Suprapubic skin (tissue), 4 donors: ENCODE measurements around the gene EVA1C. TPM values are rescaled to one million over a fixed set of nuclear protein-coding genes. Genes with fewer than 3 reads are reported as not detected.

ENCODE experiments used
- DNase-seq, 2 donors: peaks; one replicate each; pipeline ENCODE4 v3.0.0-alpha.2; 2019; ENCODE audit warnings: low spot score in 2 of 2
- H3K27ac ChIP-seq: fragments of 200-600 bp; sonication (generic); one replicate; pipeline ENCODE4 v1.5.1; 2019
- H3K27me3 ChIP-seq: fragments of 200-600 bp; sonication (generic); one replicate; pipeline ENCODE4 v1.5.1; 2019
- H3K36me3 ChIP-seq: fragments of 200-600 bp; sonication (generic); one replicate; pipeline ENCODE4 v1.5.1; 2019
- H3K4me1 ChIP-seq: fragments of 200-600 bp; sonication (generic); one replicate; pipeline ENCODE4 v1.5.1; 2019
- H3K4me3 ChIP-seq: fragments of 200-600 bp; sonication (generic); one replicate; pipeline ENCODE4 v1.5.1; 2019; ENCODE audit warnings: mild to moderate bottlenecking
- H3K9me3 ChIP-seq: fragments of 200-600 bp; sonication (generic); one replicate; pipeline ENCODE4 v1.5.1; 2019
- EP300 ChIP-seq: sonication (generic); formaldehyde crosslinking; IDR thresholded peaks from one replicate; pipeline ENCODE4 v1.6.1; 2017; ENCODE audit warnings: antibody characterized with exemption
- POLR2A ChIP-seq, 2 donors: fragments of 450-650 bp; IDR thresholded peaks; one replicate each; pipeline ENCODE4 v1.6.1; 2017; ENCODE audit warnings: antibody characterized with exemption in 2 of 2, mild to moderate bottlenecking in 2 of 2, moderate library complexity in 2 of 2
- POLR2AphosphoS5 ChIP-seq, 3 donors: sonication (generic); formaldehyde crosslinking; IDR thresholded peaks; one replicate each; pipeline ENCODE4 v1.6.1; 2017; ENCODE audit warnings: antibody characterized with exemption in 3 of 3
- WGBS: methylation state at CpG from one replicate; pipeline ENCODE4 v1.1.5; 2018; 5-methylcytosine and 5-hydroxymethylcytosine counted together
- total RNA-seq, 4 donors: library from RNA; depleted of rRNA; stranded (reverse); fragments of >200 nt; gene quantifications; one replicate each; pipeline ENCODE4 v1.1.0, GENCODE V29; 2016
- TF ChIP-seq, protein P1 (sequence below), 2 donors: fragments of 200-600 bp in 1 of 2; fragments of 450-650 bp in 1 of 2; sonication (generic) in 1 of 2; IDR thresholded peaks; one replicate each; pipeline ENCODE4 v1.5.1; 2016 to 2019; ENCODE audit warnings: antibody characterized with exemption in 2 of 2, mild to moderate bottlenecking in 1 of 2, moderate library complexity in 1 of 2

EVA1C gene, protein sequence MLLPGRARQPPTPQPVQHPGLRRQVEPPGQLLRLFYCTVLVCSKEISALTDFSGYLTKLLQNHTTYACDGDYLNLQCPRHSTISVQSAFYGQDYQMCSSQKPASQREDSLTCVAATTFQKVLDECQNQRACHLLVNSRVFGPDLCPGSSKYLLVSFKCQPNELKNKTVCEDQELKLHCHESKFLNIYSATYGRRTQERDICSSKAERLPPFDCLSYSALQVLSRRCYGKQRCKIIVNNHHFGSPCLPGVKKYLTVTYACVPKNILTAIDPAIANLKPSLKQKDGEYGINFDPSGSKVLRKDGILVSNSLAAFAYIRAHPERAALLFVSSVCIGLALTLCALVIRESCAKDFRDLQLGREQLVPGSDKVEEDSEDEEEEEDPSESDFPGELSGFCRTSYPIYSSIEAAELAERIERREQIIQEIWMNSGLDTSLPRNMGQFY
- 10 to 100 TPM; 57.1 to 98.6 (median 63.2) TPM for total RNA-seq

DNA sequence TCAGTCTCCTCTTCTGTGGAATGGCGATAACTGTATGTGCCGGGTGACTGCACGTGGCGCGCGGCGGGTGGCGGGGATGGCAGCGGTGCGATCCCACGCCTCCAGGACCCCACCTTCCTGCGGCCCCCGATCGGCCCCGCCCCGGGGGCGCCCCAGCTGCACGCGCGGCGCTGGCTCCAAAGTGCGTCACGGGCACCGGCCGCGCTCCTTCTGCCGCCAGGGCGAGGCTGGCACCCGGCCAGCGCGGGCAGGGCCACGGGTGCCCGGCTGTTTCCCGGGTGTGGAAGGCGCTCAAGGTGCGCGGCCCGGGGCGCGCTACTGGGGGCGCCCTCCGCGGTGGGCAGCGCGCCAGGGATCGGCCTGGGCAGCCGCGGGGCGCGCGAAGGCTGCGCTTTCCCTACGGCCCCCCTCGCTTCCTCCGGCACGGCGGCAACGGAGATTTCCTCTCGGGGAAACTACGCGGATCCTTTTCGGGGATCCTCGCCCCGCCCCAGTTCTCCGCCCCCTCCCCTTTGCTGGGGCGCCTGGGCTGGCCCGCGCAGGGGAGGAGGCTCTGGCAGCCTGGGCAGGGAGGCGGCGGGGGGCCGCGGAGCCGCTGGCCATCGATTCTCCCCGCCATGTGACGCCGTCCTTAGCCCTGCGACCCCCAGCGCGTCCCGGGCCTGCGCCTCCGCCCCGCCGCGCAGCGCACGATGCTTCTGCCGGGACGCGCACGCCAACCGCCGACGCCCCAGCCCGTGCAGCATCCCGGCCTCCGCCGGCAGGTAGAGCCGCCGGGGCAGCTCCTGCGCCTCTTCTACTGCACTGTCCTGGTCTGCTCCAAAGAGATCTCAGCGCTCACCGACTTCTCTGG is at the start of gene EVA1C:
Gene EVA1C (plus strand): TSS at position 545 of the 853 bp plus-strand sequence. CDS start 148 bp downstream, at position 693.
- H3K27me3 ChIP-seq, result no peaks in the 10 kb centered on the region
- TF ChIP-seq POLR2AphosphoS5 (IDR thresholded peaks at IDR 0.05), result no peak
- TF ChIP-seq, protein P1, sequence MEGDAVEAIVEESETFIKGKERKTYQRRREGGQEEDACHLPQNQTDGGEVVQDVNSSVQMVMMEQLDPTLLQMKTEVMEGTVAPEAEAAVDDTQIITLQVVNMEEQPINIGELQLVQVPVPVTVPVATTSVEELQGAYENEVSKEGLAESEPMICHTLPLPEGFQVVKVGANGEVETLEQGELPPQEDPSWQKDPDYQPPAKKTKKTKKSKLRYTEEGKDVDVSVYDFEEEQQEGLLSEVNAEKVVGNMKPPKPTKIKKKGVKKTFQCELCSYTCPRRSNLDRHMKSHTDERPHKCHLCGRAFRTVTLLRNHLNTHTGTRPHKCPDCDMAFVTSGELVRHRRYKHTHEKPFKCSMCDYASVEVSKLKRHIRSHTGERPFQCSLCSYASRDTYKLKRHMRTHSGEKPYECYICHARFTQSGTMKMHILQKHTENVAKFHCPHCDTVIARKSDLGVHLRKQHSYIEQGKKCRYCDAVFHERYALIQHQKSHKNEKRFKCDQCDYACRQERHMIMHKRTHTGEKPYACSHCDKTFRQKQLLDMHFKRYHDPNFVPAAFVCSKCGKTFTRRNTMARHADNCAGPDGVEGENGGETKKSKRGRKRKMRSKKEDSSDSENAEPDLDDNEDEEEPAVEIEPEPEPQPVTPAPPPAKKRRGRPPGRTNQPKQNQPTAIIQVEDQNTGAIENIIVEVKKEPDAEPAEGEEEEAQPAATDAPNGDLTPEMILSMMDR (IDR thresholded peaks at IDR 0.05), result peak; percentile 31 to 41
- TF ChIP-seq POLR2A (IDR thresholded peaks at IDR 0.05), result peak in 1 of 2 donors; percentile 20
- TF ChIP-seq EP300, result no peak
- peak within 1 kb of the TSS; percentile 99 for H3K27ac ChIP-seq
- H3K9me3 ChIP-seq, result no peaks in the 10 kb centered on the region
- no peaks in the 10 kb centered on the region for H3K36me3 ChIP-seq
- H3K4me1 ChIP-seq, result peaks cover 42% of the 10 kb centered on the region
- WGBS, result no CpG with 5 or more reads among the region's 104 CpGs
- H3K4me3 ChIP-seq, result peak within 1 kb of the TSS; percentile 77
- DNase-seq, result peak; percentile 85 to 87

DNA sequence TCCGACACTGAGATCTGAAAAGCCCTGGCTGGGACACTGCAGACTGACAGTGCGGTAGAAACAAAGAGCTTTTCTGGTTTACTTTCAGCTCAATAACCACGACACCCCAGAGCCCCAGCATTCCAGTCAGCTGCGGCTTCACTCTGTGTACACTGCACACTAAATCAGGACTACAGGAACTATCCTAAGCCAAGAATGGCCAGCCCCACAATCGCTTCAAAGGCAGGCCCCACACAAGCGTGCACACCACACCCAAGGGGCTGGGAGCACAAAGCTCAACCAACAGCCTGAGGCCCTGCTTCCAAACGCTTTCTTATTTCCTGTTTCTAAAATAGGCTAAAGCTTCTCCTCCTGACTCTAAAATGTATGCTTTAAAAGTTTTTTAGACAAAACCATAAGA is 48.1 kb upstream of the EVA1C start:
- DNase-seq, result no peak
- no peak overlapping the region for H3K4me3 ChIP-seq
- peak overlapping the region; percentile 65 for H3K27ac ChIP-seq
- H3K27me3 ChIP-seq, result no peaks in the 10 kb centered on the region
- H3K9me3 ChIP-seq, result no peaks in the 10 kb centered on the region
- WGBS, result 29% methylated on average over 6 of the region's 7 CpGs
- peaks cover 77% of the 10 kb centered on the region for H3K36me3 ChIP-seq
- TF ChIP-seq, protein P1 (IDR thresholded peaks at IDR 0.05), result no peak
- no peak for TF ChIP-seq POLR2A (IDR thresholded peaks at IDR 0.05)
- TF ChIP-seq POLR2AphosphoS5 (IDR thresholded peaks at IDR 0.05), result no peak
- TF ChIP-seq EP300, result no peak
- H3K4me1 ChIP-seq, result peaks cover 34% of the 10 kb centered on the region

DNA sequence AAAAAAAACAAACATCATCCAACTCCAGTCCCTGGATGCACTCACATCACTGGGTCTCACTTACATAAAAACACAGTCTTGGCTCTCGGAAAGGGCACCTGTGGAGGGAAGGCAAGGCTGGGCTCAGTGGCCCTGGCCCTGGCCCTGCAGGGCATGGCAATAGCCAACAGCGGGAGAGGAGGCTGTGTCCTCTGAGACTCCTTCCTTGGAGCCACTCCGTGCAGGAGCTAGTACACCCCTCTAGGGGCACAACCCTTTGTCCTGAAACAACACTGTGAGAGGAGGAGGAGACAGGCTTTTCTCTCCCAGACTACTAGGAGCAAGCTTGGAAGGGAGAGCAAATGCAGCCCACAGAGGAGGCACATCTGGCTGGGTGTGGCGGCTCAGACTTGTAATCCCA is 47.7 kb upstream of the EVA1C start:
- peak overlapping the region; percentile 65 for H3K27ac ChIP-seq
- WGBS, result 48% methylated on average over 4 of the region's 4 CpGs
- H3K4me1 ChIP-seq, result peaks cover 30% of the 10 kb centered on the region
- H3K4me3 ChIP-seq, result no peak overlapping the region
- TF ChIP-seq POLR2A (IDR thresholded peaks at IDR 0.05), result no peak
- TF ChIP-seq EP300, result no peak
- TF ChIP-seq, protein P1 (IDR thresholded peaks at IDR 0.05), result no peak
- TF ChIP-seq POLR2AphosphoS5 (IDR thresholded peaks at IDR 0.05), result no peak
- no peaks in the 10 kb centered on the region for H3K9me3 ChIP-seq
- no peaks in the 10 kb centered on the region for H3K27me3 ChIP-seq
- H3K36me3 ChIP-seq, result peaks cover 73% of the 10 kb centered on the region
- DNase-seq, result peak in 1 of 2 donors; percentile 19

DNA sequence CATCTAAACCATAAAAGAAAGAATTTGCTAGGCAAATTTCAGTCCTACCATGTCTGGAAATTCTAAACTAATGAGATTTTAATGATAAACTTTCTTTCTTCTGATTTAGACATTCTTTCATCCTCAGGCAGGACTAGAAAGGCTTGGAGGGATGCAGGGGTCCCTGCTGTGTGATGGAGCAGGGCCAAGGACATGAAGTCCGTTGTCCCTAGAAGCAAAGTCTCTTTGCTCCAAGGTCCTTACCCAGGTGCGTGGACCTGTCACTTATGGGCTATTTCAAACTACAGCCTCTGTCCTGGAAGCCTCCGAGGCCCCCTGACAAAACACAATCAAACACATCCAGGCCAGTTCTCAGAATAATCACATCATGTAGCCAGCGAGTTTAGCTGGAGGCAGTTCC is 46.3 kb upstream of the EVA1C start:
- H3K4me3 ChIP-seq, result no peak overlapping the region
- no peaks in the 10 kb centered on the region for H3K27me3 ChIP-seq
- no peak overlapping the region for H3K27ac ChIP-seq
- peak in 1 of 2 donors; percentile 1 for DNase-seq
- no peaks in the 10 kb centered on the region for H3K9me3 ChIP-seq
- peaks cover 21% of the 10 kb centered on the region for H3K4me1 ChIP-seq
- H3K36me3 ChIP-seq, result peaks cover 66% of the 10 kb centered on the region
- TF ChIP-seq EP300, result no peak
- no peak for TF ChIP-seq POLR2AphosphoS5 (IDR thresholded peaks at IDR 0.05)
- WGBS, result 92% methylated on average over 3 of the region's 4 CpGs

DNA sequence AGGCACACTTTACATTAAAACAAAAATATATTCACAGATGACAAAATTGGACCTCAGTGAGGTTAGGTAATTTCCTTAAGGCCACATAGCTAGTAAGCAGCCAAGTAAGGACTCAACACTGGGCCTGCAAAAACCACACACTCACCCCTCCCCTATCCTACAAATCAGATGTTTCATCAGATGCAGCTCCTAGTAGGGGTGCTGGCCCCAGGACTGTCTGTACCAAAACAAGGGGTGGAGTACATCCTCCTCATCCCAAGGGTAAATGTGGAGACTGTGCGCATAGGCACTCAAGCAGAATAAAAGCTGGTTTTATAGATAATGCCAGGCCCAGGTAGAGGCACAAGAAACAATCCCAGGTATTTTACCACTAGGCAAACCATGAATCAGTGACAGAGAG is 45.3 kb upstream of the EVA1C start:
- WGBS, result 80% methylated on average over 1 of the region's 1 CpG
- peaks cover 57% of the 10 kb centered on the region for H3K36me3 ChIP-seq
- TF ChIP-seq, protein P1 (IDR thresholded peaks at IDR 0.05), result no peak
- no peak for TF ChIP-seq POLR2A (IDR thresholded peaks at IDR 0.05)
- TF ChIP-seq EP300, result no peak
- TF ChIP-seq POLR2AphosphoS5 (IDR thresholded peaks at IDR 0.05), result no peak
- no peaks in the 10 kb centered on the region for H3K9me3 ChIP-seq
- DNase-seq, result peak in 1 of 2 donors; percentile 25
- no peak overlapping the region for H3K4me3 ChIP-seq
- no peaks in the 10 kb centered on the region for H3K27me3 ChIP-seq
- H3K27ac ChIP-seq, result no peak overlapping the region
- peaks cover 30% of the 10 kb centered on the region for H3K4me1 ChIP-seq
